HG03060 (cell line): ENCODE measurements around the gene DUSP6.
"Not testable (repeated sequence)": the region's sequence is repeated elsewhere in the genome, so short reads cannot be mapped to it uniquely, and the experiment has no call there.

ENCODE experiments used
- ATAC-seq: cut with Tn5 transposase; IDR thresholded peaks from one replicate; pipeline ENCODE4 v1.9.1; 2021; ENCODE audit warnings: low read depth, moderate number of reproducible peaks; ENCODE audit not compliant: unreplicated experiment

The DUSP6 gene

GRCh38 chr12:89353188-89353822 lies 1.0 kb upstream of the DUSP6 start:
- no peak for ATAC-seq

- ATAC-seq = no peak
Measured at GRCh38 chr12:89352242-89352491, 134 bp downstream of the DUSP6 start.

GRCh38 chr12:89351489-89352241 lies 636 bp downstream of the DUSP6 start:
- ATAC-seq = no peak

GRCh38 chr12:89350630-89351488 lies 1.4 kb downstream of the DUSP6 start:
- ATAC-seq = no peak

- ATAC-seq = no peak
Measured at GRCh38 chr12:89350260-89350629, 2.1 kb downstream of the DUSP6 start.

GRCh38 chr12:89349814-89350213 lies 2.5 kb downstream of the DUSP6 start:
- no peak for ATAC-seq

GRCh38 chr12:89348894-89349699 lies 3.2 kb downstream of the DUSP6 start:
- no peak for ATAC-seq

- no peak for ATAC-seq
Measured at GRCh38 chr12:89347325-89347829, 4.9 kb downstream of the DUSP6 start.

- ATAC-seq = no peak
Measured at GRCh38 chr12:89346741-89347324, 5.5 kb downstream of the DUSP6 start.

GRCh38 chr12:89345830-89346740 lies 6.2 kb downstream of the DUSP6 start:
- peak; percentile 100 for ATAC-seq

- ATAC-seq = no peak
Measured at GRCh38 chr12:89345376-89345775, 6.9 kb downstream of the DUSP6 start.

GRCh38 chr12:89344862-89345202 lies 7.5 kb downstream of the DUSP6 start:
- no peak for ATAC-seq

GRCh38 chr12:89344043-89344861 lies 8.0 kb downstream of the DUSP6 start:
- ATAC-seq = no peak

GRCh38 chr12:89343127-89343526 lies 9.2 kb downstream of the DUSP6 start:
- no peak for ATAC-seq

GRCh38 chr12:89340861-89341260 lies 11.4 kb downstream of the DUSP6 start:
- no peak for ATAC-seq

- no peak for ATAC-seq
Measured at GRCh38 chr12:89339526-89339925, 12.8 kb downstream of the DUSP6 start.

GRCh38 chr12:89337136-89337535 lies 15.2 kb downstream of the DUSP6 start:
- ATAC-seq = not testable (repeated sequence)

GRCh38 chr12:89335452-89336244 lies 16.7 kb downstream of the DUSP6 start:
- ATAC-seq = no peak
